Coronary artery (tissue), 2 donors: ENCODE measurements around the gene C5orf63.
"Not testable (repeated sequence)": the region's sequence is repeated elsewhere in the genome, so short reads cannot be mapped to it uniquely, and the experiment has no call there.

ENCODE experiments used
- DNase-seq: peaks from one replicate; pipeline ENCODE4 v3.0.0-alpha.2; 2017; ENCODE audit warnings: low spot score
- H3K27ac ChIP-seq, 2 donors: fragments of 200-600 bp; sonication (generic); one replicate each; pipeline ENCODE4 v1.5.1; 2016 to 2019
- H3K4me3 ChIP-seq: fragments of 200-600 bp; sonication (generic); 2 replicates; pipeline ENCODE4 v1.5.1; 2016; ENCODE audit warnings: mild to moderate bottlenecking, moderate library complexity
- TF ChIP-seq, protein P1 (sequence below): fragments of 200-600 bp; sonication (generic); IDR thresholded peaks from one replicate; pipeline ENCODE4 v1.5.1; 2019; ENCODE audit warnings: antibody characterized with exemption

C5orf63 gene

GRCh38 chr5:127007522-127007921 lies 65.8 kb downstream of the C5orf63 start:
- TF ChIP-seq, protein P1, sequence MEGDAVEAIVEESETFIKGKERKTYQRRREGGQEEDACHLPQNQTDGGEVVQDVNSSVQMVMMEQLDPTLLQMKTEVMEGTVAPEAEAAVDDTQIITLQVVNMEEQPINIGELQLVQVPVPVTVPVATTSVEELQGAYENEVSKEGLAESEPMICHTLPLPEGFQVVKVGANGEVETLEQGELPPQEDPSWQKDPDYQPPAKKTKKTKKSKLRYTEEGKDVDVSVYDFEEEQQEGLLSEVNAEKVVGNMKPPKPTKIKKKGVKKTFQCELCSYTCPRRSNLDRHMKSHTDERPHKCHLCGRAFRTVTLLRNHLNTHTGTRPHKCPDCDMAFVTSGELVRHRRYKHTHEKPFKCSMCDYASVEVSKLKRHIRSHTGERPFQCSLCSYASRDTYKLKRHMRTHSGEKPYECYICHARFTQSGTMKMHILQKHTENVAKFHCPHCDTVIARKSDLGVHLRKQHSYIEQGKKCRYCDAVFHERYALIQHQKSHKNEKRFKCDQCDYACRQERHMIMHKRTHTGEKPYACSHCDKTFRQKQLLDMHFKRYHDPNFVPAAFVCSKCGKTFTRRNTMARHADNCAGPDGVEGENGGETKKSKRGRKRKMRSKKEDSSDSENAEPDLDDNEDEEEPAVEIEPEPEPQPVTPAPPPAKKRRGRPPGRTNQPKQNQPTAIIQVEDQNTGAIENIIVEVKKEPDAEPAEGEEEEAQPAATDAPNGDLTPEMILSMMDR: no peak
- Histone ChIP-seq H3K4me3 (no peak overlapping the region), H3K27ac (no peak overlapping the region)
- no peak for DNase-seq

DNA sequence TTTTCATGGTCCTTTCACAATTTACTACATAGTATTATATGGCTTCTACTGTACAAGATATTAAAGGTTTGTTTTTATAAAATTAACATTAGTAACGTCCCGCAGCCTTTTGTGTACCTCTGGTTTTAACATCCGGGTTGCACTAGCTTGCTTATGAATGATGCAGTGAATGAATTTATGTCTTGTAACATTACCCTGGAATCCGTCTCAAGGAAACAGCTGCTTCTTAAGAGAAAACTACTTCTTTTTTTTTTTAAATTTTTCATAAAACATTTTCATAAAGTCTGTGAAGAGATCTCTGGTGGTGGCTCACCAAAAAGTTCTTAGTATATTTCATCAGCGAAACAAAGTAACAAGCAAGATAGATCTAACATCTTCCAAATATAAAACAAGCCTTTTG lies 66.6 kb downstream of the C5orf63 start:
- Histone ChIP-seq H3K4me3 (no peak overlapping the region), H3K27ac (no peak overlapping the region)
- TF ChIP-seq, protein P1: no peak
- DNase-seq: no peak

- not testable (repeated sequence) for DNase-seq, H3K4me3 ChIP-seq, H3K27ac ChIP-seq
These were observed 68.0 kb downstream of the C5orf63 start for GRCh38 chr5:127005282-127005681.

DNA sequence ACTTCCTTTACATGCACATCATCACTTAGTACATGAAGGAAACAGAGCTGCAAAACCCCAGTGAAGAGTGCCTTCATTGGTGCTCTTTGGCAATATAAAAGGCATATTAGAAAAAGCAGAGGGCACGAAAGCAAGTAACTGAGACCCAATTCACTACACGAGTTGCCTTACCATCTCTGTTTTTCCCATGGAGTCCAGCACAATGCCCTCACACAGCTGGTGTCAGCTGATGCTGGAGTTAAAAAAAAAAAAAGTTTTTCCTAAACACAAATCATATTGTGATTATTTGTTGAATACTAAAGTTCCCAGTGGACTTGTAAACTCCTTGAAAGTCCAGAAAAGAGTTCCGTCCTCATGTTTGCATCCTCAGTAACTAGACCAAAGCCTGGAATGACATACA lies 68.6 kb downstream of the C5orf63 start:
- no peak for DNase-seq
- no peak overlapping the region for H3K27ac ChIP-seq
- TF ChIP-seq, protein P1: no peak
- H3K4me3 ChIP-seq: no peak overlapping the region

GRCh38 chr5:127003798-127004495 lies 69.4 kb downstream of the C5orf63 start:
- no peak overlapping the region for H3K27ac ChIP-seq
- DNase-seq: no peak
- H3K4me3 ChIP-seq: no peak overlapping the region
- TF ChIP-seq, protein P1: no peak

GRCh38 chr5:127002390-127002789 lies 70.9 kb downstream of the C5orf63 start:
- Histone ChIP-seq H3K4me3 (no peak overlapping the region), H3K27ac (no peak overlapping the region)
- TF ChIP-seq, protein P1: no peak
- no peak for DNase-seq

DNA sequence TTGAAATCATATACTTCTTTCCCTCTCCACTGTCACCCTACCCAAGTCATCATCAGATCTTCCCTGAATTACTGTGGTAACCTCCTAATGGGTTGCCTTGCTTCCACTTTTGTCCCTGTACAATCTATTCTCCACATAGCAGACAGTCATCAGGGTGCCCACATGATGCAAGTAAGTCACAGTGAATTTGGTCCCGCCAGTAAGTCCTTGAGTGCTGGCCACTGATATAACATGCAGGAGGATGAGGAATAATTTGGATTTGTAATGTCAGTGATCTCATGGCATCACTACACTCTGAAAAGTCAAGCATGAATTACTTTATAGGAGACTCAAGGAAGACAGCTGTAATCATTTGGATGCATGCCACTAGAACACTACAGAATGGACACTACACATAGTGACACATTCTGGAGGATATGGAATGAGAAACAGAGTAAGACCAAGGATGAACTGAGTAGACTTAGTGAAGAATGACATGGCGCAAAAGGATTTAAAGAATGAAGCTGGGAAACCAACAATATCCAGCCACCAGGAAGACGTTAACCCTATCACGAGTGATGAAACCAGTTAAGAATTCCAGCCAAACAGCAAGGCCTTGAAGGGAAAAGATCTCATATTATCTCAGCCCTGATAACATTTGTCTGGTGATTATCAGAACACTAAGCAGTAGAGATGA lies 71.5 kb downstream of the C5orf63 start:
- TF ChIP-seq, protein P1: no peak
- no peak for DNase-seq
- Histone ChIP-seq H3K4me3 (no peak overlapping the region), H3K27ac (no peak overlapping the region)
